MCF 10A (cell line): ENCODE results near the gene MAU2. TPM values are rescaled to one million over a fixed set of nuclear protein-coding genes. Genes with fewer than 3 reads are reported as not detected.

Experiments used
- BruUV-seq: library from RNA; stranded (reverse); fragments of 400-500 nt; replicated peaks from 2 replicates; lab custom pipeline; 2021; lab: Mats Ljungman, UMichigan
- CTCF ChIA-PET: fragments of 300-600 bp; sonication (Branson Sonifier 250); formaldehyde crosslinking; extraction: SDS; loops from one replicate; lab custom pipeline; 2021; ENCODE audit warnings: antibody characterized with exemption, inconsistent platforms; lab: Yijun Ruan, JAX
- POLR2A ChIA-PET: fragments of 300-600, 350-650 bp; sonication (Branson Sonifier 250); formaldehyde crosslinking; extraction: SDS; loops from one replicate; lab custom pipeline; 2020; ENCODE audit warnings: antibody characterized with exemption, inconsistent platforms; lab: Yijun Ruan, JAX
- DNase-seq: peaks from one replicate; pipeline ENCODE4 v3.0.0-alpha.2; 2018; ENCODE audit not compliant: unreplicated experiment
- H3K27ac Mint-ChIP-seq: one replicate; pipeline ENCODE4 v1.8.0; 2022; ENCODE audit warnings: mild to moderate bottlenecking, low read depth, mixed read lengths; ENCODE audit not compliant: unreplicated experiment
- H3K27me3 Mint-ChIP-seq: one replicate; pipeline ENCODE4 v1.8.0; 2022; ENCODE audit warnings: mixed read lengths; ENCODE audit not compliant: insufficient read depth, unreplicated experiment
- H3K36me3 Mint-ChIP-seq: one replicate; pipeline ENCODE4 v1.8.0; 2022; ENCODE audit warnings: mild to moderate bottlenecking, moderate library complexity, mixed read lengths; ENCODE audit not compliant: insufficient read depth, unreplicated experiment
- H3K4me1 Mint-ChIP-seq: one replicate; pipeline ENCODE4 v1.8.0; 2022; ENCODE audit warnings: mixed read lengths; ENCODE audit not compliant: insufficient read depth, unreplicated experiment
- H3K4me3 Mint-ChIP-seq: one replicate; pipeline ENCODE4 v1.8.0; 2022; ENCODE audit warnings: mild to moderate bottlenecking, moderate library complexity, mixed read lengths; ENCODE audit not compliant: unreplicated experiment
- H3K9me3 Mint-ChIP-seq: one replicate; pipeline ENCODE4 v1.8.0; 2022; ENCODE audit warnings: mixed read lengths; ENCODE audit not compliant: unreplicated experiment
- CTCF ChIP-seq: fragments of 200-600 bp; IDR thresholded peaks from one replicate; pipeline ENCODE4 v1.8.0; 2022; ENCODE audit warnings: antibody characterized with exemption, mild to moderate bottlenecking; ENCODE audit not compliant: unreplicated experiment
- intact Hi-C: fragments of 100-400 bp; cut with micrococcal nuclease; formaldehyde crosslinking; loops from 2 replicates; pipeline ENCODE4 v1.14.1; 2022
- total RNA-seq: library from RNA; stranded (reverse); gene quantifications from 2 replicates; pipeline ENCODE4 v1.2.3, GENCODE V29; 2022

MAU2 gene
- total RNA-seq, 1 experiment from 2014 or later = 50.1 TPM

GRCh38 chr19:19354932-19355331 lies 34.3 kb downstream of the MAU2 start:
- intact Hi-C loops = no loop called here
- no TSS peak for BruUV-seq
- H3K4me3 Mint-ChIP-seq = no peak overlapping the region
- CTCF ChIA-PET = interaction anchor here (4.7 kb wide), 1 partner anchor 12 kb away, joined by 35 read pairs; no protein-coding TSS in a partner anchor
- no peaks in the 10 kb centered on the region for H3K27me3 Mint-ChIP-seq
- no peak overlapping the region for H3K27ac Mint-ChIP-seq
- H3K36me3 Mint-ChIP-seq = peaks cover 27% of the 10 kb centered on the region
- POLR2A ChIA-PET = interaction anchor here (1.4 kb wide), 1 partner anchor 12 kb away, joined by 3 read pairs; no protein-coding TSS in a partner anchor
- H3K4me1 Mint-ChIP-seq = no peaks in the 10 kb centered on the region
- no peak for TF ChIP-seq CTCF
- DNase-seq = no peak
- H3K9me3 Mint-ChIP-seq = no peaks in the 10 kb centered on the region

- Mint-ChIP-seq H3K9me3 (no peaks in the 10 kb centered on the region), H3K4me1 (no peaks in the 10 kb centered on the region), H3K4me3 (no peak overlapping the region), H3K27me3 (no peaks in the 10 kb centered on the region), H3K27ac (no peak overlapping the region), H3K36me3 (peaks cover 21% of the 10 kb centered on the region)
- intact Hi-C loops = no loop called here
- POLR2A ChIA-PET = interaction anchor here (1.4 kb wide), 1 partner anchor 13 kb away, joined by 3 read pairs; no protein-coding TSS in a partner anchor
- no peak for DNase-seq
- BruUV-seq = no TSS peak
- CTCF ChIA-PET = interaction anchor here (0.7 kb wide), 1 partner anchor 11 kb away, joined by 3 read pairs; no protein-coding TSS in a partner anchor
- no peak for TF ChIP-seq CTCF
Measured at GRCh38 chr19:19355606-19356139, 35.0 kb downstream of the MAU2 start.

GRCh38 chr19:19356500-19356899 lies 35.9 kb downstream of the MAU2 start:
- intact Hi-C loops = no loop called here
- H3K36me3 Mint-ChIP-seq = peaks cover 19% of the 10 kb centered on the region
- no peak overlapping the region for H3K4me3 Mint-ChIP-seq
- H3K4me1 Mint-ChIP-seq = no peaks in the 10 kb centered on the region
- no peaks in the 10 kb centered on the region for H3K27me3 Mint-ChIP-seq
- BruUV-seq = no TSS peak
- H3K27ac Mint-ChIP-seq = no peak overlapping the region
- CTCF ChIA-PET = interaction anchor here (0.6 kb wide), 1 partner anchor 18 kb away, joined by 3 read pairs; no protein-coding TSS in a partner anchor
- POLR2A ChIA-PET = interaction anchor here (0.8 to 1.2 kb wide), 3 partner anchors 30 to 134 kb away, joined by 3 to 4 read pairs (median 3); partner anchors contain the start of gene GATAD2A
- H3K9me3 Mint-ChIP-seq = no peaks in the 10 kb centered on the region
- TF ChIP-seq CTCF = no peak
- no peak for DNase-seq

- Mint-ChIP-seq H3K27ac (no peak overlapping the region), H3K36me3 (peaks cover 14% of the 10 kb centered on the region), H3K9me3 (no peaks in the 10 kb centered on the region), H3K4me3 (no peak overlapping the region), H3K4me1 (no peaks in the 10 kb centered on the region), H3K27me3 (no peaks in the 10 kb centered on the region)
- no peak for TF ChIP-seq CTCF
- intact Hi-C loops = no loop called here
- CTCF ChIA-PET = interaction anchor here (1.8 to 2.2 kb wide), 2 partner anchors 14 to 133 kb away, joined by 10 to 12 read pairs; no protein-coding TSS in a partner anchor
- no peak for DNase-seq
- POLR2A ChIA-PET = interaction anchor here (0.5 to 1.6 kb wide), 5 partner anchors 11 to 763 kb away, joined by 3 to 4 read pairs (median 3); partner anchors contain the start of gene GATAD2A
- no TSS peak for BruUV-seq
Measured at GRCh38 chr19:19356901-19357566, 36.4 kb downstream of the MAU2 start.
